Stimulated activated CD8-positive, alpha-beta memory T cell treated with anti-CD3 and anti-CD28 coated beads, Interleukin-12 subunit alpha, Interleukin-12 subunit beta, amount 100 ng/mL, for 24 hours (primary cell): ENCODE measurements around the gene AFAP1L1.
A peak's percentile ranks its signal among the peaks of the same experiment; 100 is the strongest.

Source experiments
- DNase-seq: peaks from one replicate; pipeline ENCODE4 v3.0.0-alpha.2; 2020; ENCODE audit errors: extremely low read depth

Gene AFAP1L1

GRCh38 chr5:149314571-149315111, 43.0 kb downstream of the AFAP1L1 start:
- DNase-seq = no peak

- DNase-seq = no peak
These were observed 44.1 kb downstream of the AFAP1L1 start for GRCh38 chr5:149315753-149316152.

- no peak for DNase-seq
These were observed 45.8 kb downstream of the AFAP1L1 start for GRCh38 chr5:149317281-149318048.

- no peak for DNase-seq
These were observed 47.5 kb downstream of the AFAP1L1 start for GRCh38 chr5:149319174-149319573.

GRCh38 chr5:149320791-149321330, 49.2 kb downstream of the AFAP1L1 start:
- DNase-seq = no peak

- DNase-seq = no peak
These were observed 50.9 kb downstream of the AFAP1L1 start for GRCh38 chr5:149322518-149322917.

- DNase-seq = no peak
These were observed 51.6 kb downstream of the AFAP1L1 start for GRCh38 chr5:149323210-149323609.

GRCh38 chr5:149323621-149324205, 52.1 kb downstream of the AFAP1L1 start:
- no peak for DNase-seq

- DNase-seq = no peak
These were observed 53.0 kb downstream of the AFAP1L1 start for GRCh38 chr5:149324641-149325040.

- DNase-seq = no peak
These were observed 53.6 kb downstream of the AFAP1L1 start for GRCh38 chr5:149325166-149325735.

GRCh38 chr5:149325894-149326293, 54.2 kb downstream of the AFAP1L1 start:
- no peak for DNase-seq

GRCh38 chr5:149326611-149327010, 55.0 kb downstream of the AFAP1L1 start:
- DNase-seq = no peak

- DNase-seq = no peak
These were observed 56.5 kb downstream of the AFAP1L1 start for GRCh38 chr5:149328177-149328576.

GRCh38 chr5:149333711-149334443, 62.2 kb downstream of the AFAP1L1 start:
- DNase-seq = no peak

GRCh38 chr5:149337736-149338135, 66.1 kb downstream of the AFAP1L1 start:
- no peak for DNase-seq

- no peak for DNase-seq
These were observed 66.7 kb downstream of the AFAP1L1 start for GRCh38 chr5:149338364-149338763.

- no peak for DNase-seq
These were observed 69.3 kb downstream of the AFAP1L1 start for GRCh38 chr5:149340920-149341319.

GRCh38 chr5:149341876-149342275, 70.2 kb downstream of the AFAP1L1 start:
- DNase-seq = no peak

- DNase-seq = no peak
These were observed 72.5 kb downstream of the AFAP1L1 start for GRCh38 chr5:149344151-149344550.

GRCh38 chr5:149345147-149345891, 73.7 kb downstream of the AFAP1L1 start, which contains the start of gene GRPEL2:
GRPEL2 (plus strand) TSS chr5:149345499; CDS start chr5:149345540, 41 bp downstream.
- peak; percentile 87 for DNase-seq

- no peak for DNase-seq
These were observed 74.2 kb downstream of the AFAP1L1 start for GRCh38 chr5:149345892-149346222.
